GM18499 (cell line): ENCODE results near the gene ME1.

Experiments used
- ATAC-seq: cut with Tn5 transposase; IDR thresholded peaks from one replicate; pipeline ENCODE4 v1.9.1; 2021; ENCODE audit warnings: moderate number of reproducible peaks; ENCODE audit not compliant: insufficient read depth, unreplicated experiment

ME1 gene

DNA sequence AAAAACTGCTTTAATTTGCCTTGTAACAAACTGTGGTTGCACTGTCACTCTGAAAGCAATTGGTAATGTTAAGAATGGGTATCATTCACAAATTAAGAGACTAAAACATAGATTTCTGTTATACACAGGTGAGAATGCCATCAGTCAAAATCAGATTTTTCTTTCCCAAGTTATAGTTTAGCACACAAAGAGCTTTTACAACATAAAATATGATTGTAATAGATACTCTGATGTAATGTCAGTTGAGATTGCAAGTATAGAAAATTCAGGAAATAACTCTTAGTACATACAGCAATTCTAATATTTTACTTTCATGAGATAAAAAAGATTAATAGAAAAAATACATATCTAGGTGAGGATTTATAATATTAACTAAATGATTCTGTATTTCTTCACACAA lies 2.3 kb upstream of the ME1 start:
- ATAC-seq = no peak

DNA sequence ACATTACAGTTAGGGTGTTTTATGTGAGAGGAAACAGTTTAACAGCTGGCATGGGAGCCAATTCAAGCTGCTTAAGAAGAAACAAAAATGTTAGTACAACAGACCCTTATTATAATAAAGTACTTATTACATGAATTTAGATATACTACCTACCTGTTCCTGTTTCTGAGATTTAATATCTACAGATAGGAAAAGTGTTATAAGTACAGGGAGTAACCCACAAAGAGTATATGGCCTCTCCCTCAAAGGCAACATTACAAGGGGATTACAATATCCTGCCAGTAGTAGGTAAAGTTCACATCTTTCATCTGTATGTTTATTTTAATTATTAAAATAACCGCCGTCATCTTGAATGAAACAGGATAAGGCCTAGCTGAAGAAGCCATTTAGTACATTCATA lies 1.8 kb upstream of the ME1 start:
- ATAC-seq = no peak

DNA sequence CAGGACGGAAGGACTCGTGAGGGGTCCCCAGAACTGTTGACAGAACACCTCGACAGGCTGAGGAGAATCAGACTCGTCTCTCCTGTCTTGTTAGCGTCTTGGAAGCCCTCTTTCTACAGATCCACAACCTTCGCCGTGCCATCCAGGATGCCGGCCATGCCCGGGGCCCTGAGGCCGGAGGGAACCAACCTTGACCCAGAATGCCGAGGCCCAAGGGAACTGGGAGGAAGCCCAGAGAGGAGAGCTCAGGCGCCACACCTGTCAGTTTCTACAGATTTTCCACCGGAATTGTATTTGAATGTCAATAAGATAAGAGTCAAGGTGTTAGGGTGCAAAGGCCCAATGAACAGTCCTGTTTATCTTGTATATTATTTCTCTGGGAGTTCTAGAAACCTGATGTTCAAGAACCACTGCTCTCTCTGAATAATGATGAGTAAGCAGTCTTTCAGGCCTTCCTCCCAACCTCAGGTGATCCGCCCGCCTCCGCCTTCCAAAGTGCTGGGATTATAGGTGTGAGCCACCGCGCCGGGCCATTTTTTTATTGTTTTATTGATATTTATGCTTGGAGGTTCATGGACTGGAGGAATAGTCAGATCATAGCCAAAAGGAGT lies 799 bp upstream of the ME1 start:
- no peak for ATAC-seq

DNA sequence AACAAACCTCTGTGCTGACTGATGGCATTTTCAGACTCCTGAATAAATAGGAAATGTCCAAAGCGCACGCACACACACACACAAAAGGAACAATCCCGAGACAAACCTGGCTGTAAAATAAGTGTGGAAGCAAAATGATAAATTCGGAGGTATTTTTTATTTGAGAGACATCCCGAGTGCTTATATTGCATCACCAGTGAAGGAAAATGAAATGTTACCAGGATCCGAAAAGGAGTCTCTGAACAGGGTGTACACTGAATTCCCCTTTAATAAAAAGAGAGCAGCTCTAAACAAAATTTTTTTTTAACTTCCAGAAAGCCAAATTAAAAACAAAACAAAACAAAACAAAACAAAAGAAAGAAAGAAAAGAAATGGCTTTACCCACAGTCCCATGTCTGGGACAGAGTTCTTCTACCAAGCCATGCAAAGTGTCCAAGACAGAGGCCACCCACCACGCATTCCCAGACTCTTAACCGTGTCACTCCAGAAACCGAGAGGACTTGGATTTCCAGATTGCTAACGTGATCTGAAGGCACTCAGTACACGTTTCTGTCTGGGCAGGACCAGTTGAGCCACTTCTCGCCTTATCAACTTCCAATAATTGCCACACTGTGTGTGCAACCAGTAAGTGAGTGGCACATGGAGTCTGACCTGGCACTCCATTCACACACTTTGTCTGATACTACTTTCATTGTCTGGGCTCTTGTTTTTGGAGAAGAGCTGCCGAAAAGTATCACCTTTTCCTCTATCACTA lies 817 bp downstream of the ME1 start:
- no peak for ATAC-seq

DNA sequence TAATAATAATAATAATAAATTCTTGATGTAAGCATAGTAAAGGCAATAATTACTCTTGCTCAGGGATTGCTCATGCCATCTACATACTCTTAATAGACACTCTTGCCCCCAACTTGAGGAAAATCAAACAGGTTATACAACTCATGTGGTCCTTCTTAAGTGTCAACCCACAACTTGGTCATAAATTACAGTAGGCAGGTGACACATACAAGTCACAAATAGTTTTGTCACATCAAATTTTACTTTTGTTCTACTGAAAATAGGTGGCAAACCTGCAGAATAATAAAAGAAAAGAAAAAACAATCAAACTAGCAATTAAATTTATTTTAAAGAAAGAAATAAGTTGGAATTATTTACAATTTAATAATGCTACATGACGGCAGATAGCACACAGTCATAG lies 1.6 kb downstream of the ME1 start:
- no peak for ATAC-seq

DNA sequence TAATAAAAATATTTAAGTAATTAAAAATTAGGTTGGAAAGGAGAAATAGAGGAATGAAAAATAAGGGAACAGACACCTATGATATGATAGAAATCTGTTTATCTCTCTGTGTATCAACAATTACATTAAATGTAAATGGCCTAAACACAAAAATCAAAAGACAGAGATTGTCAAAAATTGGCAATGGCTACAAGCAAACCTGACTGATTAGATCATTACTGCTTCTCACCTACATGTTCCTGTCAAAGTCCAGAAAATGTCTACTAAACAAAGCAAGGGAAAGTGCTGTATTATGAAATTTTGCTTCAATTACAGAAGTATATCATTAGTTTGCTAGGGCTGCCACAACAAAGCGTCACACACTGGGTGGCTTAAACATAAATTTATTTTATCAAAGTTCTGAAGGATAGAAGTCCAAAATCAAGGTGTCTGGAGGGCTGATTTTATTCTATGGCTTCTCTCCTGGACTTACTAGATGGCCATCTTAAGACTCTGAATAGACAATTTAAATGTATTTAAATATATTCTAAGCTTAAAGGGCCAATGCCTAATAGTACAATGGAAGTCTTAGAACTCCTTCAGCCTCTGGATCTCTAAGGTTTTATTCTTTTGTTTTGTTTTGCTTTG lies 6.3 kb downstream of the ME1 start:
- ATAC-seq = no peak

DNA sequence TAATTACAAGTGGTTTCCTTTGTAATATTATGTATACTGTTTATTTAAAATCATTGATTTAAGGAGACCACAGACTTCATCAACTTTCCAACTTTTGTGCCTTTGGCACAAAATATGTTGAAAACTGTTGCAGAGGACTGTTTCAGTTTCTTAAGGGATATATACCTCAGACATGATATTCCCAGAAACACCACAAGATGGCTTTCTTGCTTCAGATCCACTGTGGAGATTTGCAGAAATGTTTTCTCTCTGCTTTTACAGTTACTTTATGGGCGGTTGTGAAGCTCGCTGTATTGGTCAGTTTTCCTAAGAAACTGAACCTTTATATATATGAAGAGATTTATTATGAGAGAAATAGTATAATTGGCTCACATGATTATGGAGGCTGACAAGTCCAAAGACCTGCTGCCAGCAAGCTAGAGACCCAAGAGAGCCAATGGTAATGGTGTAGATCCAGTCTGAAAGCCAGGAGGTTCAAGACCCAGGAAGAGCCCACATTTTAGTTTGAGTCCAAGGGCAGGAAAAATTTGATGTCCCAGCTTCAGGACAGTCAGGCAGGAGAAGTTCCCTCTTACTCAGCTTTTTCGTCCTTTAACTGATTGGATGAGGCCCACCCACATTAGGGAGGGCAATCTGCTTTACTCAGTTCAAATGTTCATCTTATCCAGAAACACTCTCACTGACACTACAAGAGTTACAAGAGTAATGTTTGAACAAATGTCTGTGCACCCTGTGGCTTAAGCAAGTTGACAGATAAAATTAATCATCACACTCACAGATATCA lies 12.8 kb downstream of the ME1 start:
- ATAC-seq = no peak

DNA sequence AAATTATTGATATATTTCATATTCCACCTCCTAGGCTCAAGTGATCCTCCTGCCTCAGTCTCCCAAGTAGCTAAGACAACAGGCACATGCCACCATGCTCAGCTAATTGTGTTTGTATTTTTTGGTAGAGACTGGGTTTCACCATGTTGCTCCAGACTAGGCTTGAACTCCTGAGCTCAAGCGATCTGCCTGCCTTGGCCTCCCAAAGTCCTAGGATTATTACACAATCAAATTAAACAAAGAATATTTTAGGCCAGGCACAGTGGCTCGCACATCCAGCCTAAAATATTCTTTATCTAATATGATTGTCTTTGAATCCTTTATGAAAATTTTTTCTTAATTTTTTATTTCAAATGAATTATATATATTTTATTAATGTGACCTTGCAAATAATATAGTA lies 17.8 kb downstream of the ME1 start:
- ATAC-seq = no peak

DNA sequence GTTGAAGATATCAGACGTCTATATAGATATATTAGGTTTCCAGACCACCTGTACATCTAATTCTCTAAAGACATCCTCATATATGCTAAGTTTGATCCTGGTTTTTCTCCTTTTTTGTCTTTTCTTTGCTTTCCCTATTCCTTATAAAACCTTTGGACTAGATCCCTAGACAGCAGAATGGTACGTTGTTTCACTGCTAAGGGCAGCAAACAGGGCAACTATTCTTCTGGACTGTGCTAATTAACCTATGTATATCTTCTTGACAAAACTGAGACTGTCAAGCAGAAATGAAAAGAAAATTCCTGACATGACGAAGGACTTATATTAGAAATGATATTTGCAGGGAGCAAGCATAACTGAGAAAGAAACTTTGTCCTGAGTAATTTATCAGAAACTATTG lies 19.1 kb downstream of the ME1 start:
- ATAC-seq = no peak

DNA sequence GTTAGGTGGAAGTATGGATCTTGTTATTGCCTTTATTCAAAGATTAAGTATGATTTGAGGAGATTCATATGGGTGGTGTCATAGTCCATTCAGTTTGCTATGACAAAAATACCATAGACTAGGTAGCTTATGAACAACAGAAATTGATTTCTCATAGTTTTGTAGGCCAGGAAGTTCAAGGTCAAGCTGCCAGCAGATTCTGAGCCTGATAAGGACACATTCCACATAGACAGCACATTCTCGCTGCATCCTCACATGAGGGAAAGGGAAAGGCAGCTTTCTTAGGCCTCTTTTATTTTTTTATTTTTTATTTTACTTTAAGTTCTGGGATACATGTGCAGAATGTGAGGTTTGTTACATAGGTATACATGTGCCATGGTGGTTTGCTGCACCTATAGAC lies 27.7 kb downstream of the ME1 start:
- no peak for ATAC-seq

DNA sequence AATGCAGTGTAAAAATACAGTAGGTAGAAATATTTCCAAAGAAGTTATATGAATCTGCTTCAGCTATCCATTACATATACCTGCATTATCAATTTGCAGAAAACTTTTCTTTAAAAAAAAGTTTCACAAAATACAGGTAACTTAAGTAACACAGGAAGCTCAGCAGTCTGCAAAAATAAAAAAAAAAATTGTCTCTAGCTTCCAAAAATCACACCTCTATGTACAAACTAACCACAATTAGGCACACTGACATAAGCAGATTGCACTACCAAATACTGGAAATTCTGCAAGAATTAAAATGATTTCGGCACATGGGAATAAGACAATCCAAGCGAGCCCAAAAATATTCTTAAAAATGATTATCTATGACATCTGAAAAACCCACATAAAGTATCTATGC lies 41.2 kb downstream of the ME1 start:
- no peak for ATAC-seq

DNA sequence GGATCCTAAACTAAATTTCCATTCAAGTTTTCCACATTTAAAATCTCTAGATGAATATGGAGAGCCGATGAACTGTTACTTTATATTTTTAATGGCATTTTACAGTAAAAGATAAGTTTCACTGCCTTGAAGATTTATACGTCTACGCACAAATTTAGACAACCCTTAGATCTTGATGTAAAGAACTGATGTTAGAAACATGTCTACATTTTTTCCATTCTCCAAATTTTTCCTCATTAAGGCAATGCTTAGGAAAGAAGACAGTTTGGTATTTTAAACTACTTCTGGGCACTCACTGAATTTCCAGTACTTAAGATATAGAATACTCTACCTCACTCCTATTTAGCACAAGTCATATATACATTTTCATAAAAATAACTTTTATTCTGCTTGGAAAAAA lies 45.4 kb downstream of the ME1 start:
- ATAC-seq = no peak

DNA sequence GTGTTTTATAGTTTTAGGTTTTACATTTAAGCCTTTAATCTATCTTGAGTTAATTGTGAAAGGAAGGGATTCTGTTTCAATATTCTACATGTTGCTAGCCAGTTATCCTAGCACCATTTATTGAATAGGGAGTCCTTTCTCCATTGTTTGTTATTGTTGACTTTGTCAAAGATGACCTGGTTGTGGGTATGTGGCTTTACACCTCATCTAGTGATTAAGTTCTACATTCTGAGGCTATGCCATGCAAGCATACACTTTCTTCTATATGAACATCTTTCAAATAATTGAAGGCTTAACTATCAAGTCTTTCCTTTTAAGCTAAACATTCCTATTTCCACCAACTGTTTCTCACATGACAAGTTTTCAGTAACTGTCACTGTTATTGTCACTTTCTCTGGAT lies 46.1 kb downstream of the ME1 start:
- ATAC-seq = no peak

DNA sequence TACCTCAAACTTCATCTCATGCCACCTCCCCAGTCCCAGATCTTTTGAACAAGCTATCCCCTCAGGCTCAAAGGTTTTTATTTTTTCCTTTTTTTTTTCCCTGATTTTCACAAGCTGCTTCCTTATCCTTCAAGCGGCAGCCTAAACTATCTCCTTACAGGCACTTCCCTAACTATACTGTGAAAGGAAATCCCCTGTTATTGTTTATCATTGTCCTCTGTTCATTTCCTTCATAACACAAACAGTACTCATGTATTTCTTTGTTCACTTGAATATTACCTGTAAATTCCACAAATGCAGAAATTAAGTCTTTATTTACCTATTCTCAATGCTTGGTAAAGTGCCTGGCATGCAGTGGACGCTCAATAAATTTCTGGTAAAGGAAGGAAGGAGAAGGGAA lies 48.9 kb downstream of the ME1 start:
- ATAC-seq = no peak

DNA sequence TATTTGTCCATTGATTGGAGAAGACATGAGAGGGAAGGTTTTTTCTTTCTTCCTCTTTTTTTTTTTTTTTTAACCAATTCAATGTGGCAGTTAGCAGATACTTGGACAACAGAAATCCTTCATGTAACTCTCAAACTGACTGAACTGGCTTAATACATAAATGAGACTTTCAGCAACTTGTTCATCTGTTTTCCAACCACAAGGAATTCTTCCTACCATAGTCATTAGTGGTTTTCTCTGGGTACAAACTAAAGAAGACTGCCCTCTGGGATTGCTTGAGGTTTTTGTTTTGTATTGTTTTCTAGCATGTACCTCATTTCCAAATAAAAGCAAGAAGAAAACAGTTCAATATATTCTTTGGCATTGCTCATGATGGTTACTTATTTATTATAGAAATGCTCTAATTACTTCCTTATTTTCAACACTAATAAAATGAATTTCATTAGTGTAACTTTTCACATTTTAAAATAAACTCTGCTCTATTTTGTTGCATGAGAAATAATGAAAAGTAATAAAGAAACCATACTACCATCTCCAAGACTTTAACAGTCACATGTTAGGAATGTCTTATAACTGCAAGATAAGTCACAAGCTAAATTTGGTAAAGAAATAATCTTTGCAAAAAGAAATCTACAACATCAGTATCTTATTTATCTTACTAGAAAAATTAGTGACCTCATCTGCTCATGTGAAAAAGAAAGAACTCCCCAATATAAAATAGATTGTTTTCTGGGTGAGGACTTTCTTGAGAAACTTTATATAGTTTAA lies 52.0 kb downstream of the ME1 start:
- ATAC-seq = no peak

DNA sequence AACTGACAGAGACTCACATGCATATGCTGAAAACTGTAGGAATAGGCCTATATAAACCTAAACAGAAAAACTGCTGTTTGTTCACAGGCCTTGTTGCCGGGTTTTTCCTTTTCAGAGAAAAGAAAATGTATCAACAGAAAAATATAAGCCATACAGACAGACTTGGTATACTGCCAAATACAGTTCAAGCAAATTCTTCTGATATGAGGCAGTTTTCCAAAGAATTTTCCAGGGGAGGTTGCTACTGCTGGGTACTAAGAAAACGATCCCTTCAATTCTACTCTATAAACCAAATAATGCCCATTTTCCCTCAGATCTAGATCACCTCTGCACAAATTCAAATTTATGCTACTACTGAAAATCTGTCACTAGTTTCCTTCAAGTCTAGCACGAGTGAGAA lies 59.4 kb downstream of the ME1 start:
- ATAC-seq = no peak

DNA sequence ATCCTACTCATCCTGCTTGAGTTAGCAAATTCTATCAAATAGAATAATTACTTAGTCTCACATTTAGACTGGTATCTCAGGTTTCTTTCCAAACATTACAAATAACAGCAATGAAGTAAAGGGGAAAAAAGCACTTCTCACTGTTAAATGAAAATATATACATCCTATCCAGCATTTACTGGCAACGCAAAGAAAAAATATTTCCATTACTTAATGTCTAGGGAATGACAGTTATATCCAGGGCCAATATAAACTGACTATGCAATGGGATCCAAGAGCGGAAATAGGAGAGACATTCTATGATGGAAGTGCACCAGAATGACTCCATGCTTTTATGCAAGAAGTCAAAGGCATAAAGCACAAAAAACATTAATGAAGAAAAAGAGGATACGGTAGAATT lies 60.3 kb downstream of the ME1 start:
- no peak for ATAC-seq

DNA sequence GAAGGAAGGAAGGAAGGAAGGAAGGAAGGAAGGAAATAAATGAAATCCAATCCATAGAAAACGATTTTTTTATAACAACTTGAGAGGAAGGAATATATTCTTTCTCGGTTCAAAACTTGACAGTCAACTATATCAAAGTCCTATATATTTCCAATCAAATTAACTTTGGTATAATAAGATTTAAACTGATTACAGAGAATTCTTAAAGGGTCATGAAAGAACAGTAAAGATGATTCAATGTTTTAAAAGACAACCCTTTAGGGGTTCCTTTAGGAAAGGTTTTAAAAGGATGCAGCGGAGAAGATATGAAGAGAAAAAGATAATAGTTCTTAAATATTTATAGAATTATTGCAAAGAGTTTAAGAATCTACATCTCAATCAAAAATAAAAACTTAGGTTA lies 61.2 kb downstream of the ME1 start:
- no peak for ATAC-seq

DNA sequence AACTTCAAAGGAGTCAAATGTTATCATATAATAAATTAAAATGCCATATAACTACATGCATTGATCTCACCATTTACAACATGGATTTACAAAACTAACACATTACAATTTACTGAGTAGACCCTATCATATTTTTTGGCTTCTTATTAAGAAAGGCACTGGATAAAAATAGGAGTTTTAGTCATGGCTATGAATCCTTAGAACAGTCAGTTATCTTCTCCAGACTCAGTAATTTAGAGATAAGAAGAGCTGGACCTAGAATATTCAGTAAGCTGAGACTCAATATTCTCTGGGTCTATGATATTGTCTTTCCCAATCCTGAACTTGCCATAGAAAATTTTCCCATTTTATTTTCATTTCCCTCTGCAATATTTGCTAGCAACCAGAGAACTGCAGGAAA lies 62.3 kb downstream of the ME1 start:
- no peak for ATAC-seq

DNA sequence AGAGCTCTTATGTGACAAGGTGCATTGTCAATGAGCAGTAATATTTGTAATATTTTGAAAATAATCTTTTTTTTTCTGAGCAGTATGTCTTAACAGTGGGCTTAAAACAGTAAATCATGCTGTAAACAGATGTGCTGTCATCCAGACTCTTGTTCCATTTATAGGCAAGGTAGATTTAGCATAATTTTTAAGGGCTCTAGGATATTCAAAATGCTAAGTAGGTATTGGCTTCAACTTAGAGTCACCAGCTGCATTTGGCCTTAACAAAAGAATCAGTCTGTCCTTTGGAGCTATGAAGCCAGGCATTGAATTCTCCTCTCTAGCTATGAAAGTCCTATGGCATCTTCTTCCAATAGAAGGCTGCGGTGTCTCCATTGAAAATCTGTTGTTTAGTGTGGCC lies 63.7 kb downstream of the ME1 start:
- no peak for ATAC-seq
